ENCODE measurements around the gene EFCAB10. TPM values are rescaled to one million over a fixed set of nuclear protein-coding genes. Genes with fewer than 3 reads are reported as not detected.

EFCAB10 gene
- total RNA-seq, 1 experiment from 2014 or later, result not detected

DNA sequence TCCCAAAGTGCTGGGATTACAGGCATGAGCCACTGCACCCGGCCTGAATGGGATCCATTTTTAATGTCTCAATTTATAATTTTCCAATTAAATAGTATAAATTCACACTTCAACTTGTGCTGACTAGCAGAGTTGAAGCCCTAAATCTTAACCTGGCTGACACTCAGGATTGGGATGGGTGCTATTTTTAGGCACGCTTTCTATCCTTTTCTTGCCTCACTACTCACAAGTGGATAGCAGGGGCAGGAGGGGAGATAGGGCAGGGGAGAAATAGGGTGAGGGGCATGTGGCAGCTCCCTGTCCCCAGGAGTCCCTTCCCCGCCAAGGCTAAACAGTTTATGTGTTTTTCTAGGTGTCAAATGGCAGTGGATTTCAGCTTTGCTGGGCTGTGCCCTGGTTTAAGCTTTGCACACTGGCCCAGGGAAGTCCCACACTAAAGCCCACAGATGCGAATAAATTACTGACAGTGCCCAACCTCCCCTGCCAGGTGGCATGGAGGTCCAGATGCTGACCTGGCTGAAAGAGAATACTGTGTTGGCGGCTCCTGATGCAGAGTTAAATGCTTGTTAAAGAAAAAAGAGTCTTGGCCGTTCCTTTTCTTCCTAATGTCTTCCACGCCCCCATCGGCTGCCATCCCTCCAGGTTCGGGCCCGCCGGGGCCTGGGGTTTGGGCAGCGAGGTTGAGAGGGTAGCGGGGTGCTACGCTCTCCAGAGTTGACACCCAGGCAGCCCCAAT lies 36.2 kb upstream of the EFCAB10 start:
- Mint-ChIP-seq H3K27me3 (ENCODE audit: insufficient read depth, unreplicated experiment) (no peaks in the 10 kb centered on the region), H3K27ac (ENCODE audit: unreplicated experiment) (no peak overlapping the region), H3K9me3 (ENCODE audit: unreplicated experiment) (no peaks in the 10 kb centered on the region), H3K4me1 (ENCODE audit: low read depth, unreplicated experiment) (no peaks in the 10 kb centered on the region), H3K4me3 (ENCODE audit: unreplicated experiment) (no peak overlapping the region), H3K36me3 (ENCODE audit: insufficient read depth, unreplicated experiment) (peaks cover 4% of the 10 kb centered on the region)
- Histone ChIP-seq H3K36me3 (ENCODE audit: control insufficient read depth, insufficient read depth, low read length) (no peaks in the 10 kb centered on the region), H3K4me1 (no peaks in the 10 kb centered on the region), H3K27me3 (replicated peaks; ENCODE audit: control insufficient read depth, insufficient read depth, low read length) (no peaks in the 10 kb centered on the region), H3K9me3 (no peaks in the 10 kb centered on the region), H3K4me3 (ENCODE audit: low read depth, low read length) (no peak overlapping the region)
- intact Hi-C loops (cut with micrococcal nuclease; ENCODE audit: unreplicated experiment), result no loop called here
- POLR2A ChIA-PET, result no interaction called here
- CTCF ChIA-PET, result no interaction called here
- peak in 1 of 2 experiments; percentile 17 for DNase-seq
- no TSS peak for BruUV-seq (replicated peaks)
- TF ChIP-seq, protein P1, sequence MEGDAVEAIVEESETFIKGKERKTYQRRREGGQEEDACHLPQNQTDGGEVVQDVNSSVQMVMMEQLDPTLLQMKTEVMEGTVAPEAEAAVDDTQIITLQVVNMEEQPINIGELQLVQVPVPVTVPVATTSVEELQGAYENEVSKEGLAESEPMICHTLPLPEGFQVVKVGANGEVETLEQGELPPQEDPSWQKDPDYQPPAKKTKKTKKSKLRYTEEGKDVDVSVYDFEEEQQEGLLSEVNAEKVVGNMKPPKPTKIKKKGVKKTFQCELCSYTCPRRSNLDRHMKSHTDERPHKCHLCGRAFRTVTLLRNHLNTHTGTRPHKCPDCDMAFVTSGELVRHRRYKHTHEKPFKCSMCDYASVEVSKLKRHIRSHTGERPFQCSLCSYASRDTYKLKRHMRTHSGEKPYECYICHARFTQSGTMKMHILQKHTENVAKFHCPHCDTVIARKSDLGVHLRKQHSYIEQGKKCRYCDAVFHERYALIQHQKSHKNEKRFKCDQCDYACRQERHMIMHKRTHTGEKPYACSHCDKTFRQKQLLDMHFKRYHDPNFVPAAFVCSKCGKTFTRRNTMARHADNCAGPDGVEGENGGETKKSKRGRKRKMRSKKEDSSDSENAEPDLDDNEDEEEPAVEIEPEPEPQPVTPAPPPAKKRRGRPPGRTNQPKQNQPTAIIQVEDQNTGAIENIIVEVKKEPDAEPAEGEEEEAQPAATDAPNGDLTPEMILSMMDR (IDR thresholded peaks at IDR 0.05; ENCODE audit: insufficient read depth in 1 of 2, low read depth in 1 of 2, low read length in 1 of 2, severe bottlenecking in 1 of 2, unreplicated experiment in 1 of 2), result no peak

DNA sequence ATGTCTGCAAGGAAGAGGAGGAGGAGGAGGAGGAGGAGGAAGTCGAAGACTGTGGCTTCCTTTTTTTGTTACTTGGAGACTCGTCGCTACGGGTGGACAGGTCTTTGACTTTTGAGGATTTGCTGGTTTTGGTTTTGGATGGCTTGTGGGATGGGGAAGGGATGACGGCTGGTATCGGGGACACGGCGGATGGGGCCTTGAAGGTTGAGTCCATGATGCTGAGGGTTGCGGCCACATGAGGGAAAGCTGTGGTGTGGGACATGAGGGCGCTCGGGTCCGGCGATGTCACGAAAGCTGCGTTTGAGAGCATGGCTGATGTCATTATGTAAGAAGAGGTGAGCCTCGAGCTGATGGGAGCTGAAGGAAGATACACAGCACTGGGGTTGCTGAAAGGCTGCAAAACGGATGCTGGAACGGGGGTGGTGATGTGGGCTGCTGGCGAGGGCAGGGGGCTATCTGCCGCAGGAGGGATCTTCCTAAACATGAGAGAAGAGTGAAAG lies 33.1 kb upstream of the EFCAB10 start:
- CTCF ChIA-PET, result no interaction called here
- Mint-ChIP-seq H3K36me3 (ENCODE audit: insufficient read depth, unreplicated experiment) (peaks cover 4% of the 10 kb centered on the region), H3K27ac (ENCODE audit: unreplicated experiment) (no peak overlapping the region), H3K27me3 (ENCODE audit: insufficient read depth, unreplicated experiment) (no peaks in the 10 kb centered on the region), H3K4me1 (ENCODE audit: low read depth, unreplicated experiment) (no peaks in the 10 kb centered on the region), H3K4me3 (ENCODE audit: unreplicated experiment) (no peak overlapping the region), H3K9me3 (ENCODE audit: unreplicated experiment) (no peaks in the 10 kb centered on the region)
- no peaks in the 10 kb centered on the region for H3K9me3 ChIP-seq
- peak in 1 of 2 experiments; percentile 16 for DNase-seq
- intact Hi-C loops (cut with micrococcal nuclease; ENCODE audit: unreplicated experiment), result no loop called here
- H3K4me1 ChIP-seq, result no peaks in the 10 kb centered on the region
- H3K27me3 ChIP-seq (replicated peaks; ENCODE audit: control insufficient read depth, insufficient read depth, low read length), result no peaks in the 10 kb centered on the region
- POLR2A ChIA-PET, result no interaction called here
- TF ChIP-seq, protein P1 (IDR thresholded peaks at IDR 0.05; ENCODE audit: insufficient read depth in 1 of 2, low read depth in 1 of 2, low read length in 1 of 2, severe bottlenecking in 1 of 2, unreplicated experiment in 1 of 2), result no peak
- H3K4me3 ChIP-seq (ENCODE audit: low read depth, low read length), result no peak overlapping the region
- no TSS peak for BruUV-seq (replicated peaks)
- H3K36me3 ChIP-seq (ENCODE audit: control insufficient read depth, insufficient read depth, low read length), result no peaks in the 10 kb centered on the region

DNA sequence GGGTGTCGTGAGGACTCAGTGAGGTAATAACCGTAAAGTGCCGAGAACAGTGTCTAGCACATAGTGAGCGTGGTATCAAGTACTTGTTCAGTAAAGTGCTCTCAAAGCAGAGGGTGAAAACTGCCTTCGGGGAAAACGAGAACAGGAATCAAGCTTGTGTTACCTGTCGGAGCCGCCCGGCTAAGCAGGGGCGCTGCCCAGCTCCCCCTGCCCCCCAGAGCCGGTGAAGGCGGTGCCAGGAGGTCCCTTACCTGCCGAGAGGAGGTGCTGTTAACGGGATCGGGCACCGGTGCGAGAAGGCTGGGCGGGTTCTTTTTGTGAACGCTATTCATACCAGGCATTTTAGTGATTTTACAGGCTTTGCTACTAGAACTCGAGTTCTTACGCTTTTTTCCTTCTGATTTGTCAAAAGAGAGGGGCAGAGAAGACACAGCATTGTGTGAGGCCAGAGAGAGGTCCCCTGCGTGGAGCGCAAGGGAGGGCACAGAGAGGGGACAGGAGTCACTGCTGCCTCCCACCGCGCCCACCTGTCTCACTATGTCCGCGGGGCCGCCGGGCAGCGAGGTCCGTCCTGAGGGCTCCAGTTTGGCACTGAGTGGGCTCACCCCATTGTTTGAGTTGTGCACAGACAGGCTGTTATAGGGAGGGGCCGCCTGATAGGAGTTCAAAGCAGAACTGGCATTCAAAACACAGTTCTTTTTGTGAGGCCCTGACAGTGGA lies 32.5 kb upstream of the EFCAB10 start:
- H3K9me3 ChIP-seq, result no peaks in the 10 kb centered on the region
- POLR2A ChIA-PET, result no interaction called here
- BruUV-seq (replicated peaks), result no TSS peak
- TF ChIP-seq, protein P1 (IDR thresholded peaks at IDR 0.05; ENCODE audit: insufficient read depth in 1 of 2, low read depth in 1 of 2, low read length in 1 of 2, severe bottlenecking in 1 of 2, unreplicated experiment in 1 of 2), result no peak
- H3K4me1 ChIP-seq, result no peaks in the 10 kb centered on the region
- H3K4me3 Mint-ChIP-seq (ENCODE audit: unreplicated experiment), result no peak overlapping the region
- peaks cover 4% of the 10 kb centered on the region for H3K36me3 Mint-ChIP-seq (ENCODE audit: insufficient read depth, unreplicated experiment)
- no peaks in the 10 kb centered on the region for H3K4me1 Mint-ChIP-seq (ENCODE audit: low read depth, unreplicated experiment)
- H3K27ac Mint-ChIP-seq (ENCODE audit: unreplicated experiment), result no peak overlapping the region
- peak in 1 of 2 experiments; percentile 18 for DNase-seq
- no peaks in the 10 kb centered on the region for H3K27me3 ChIP-seq (replicated peaks; ENCODE audit: control insufficient read depth, insufficient read depth, low read length)
- no peaks in the 10 kb centered on the region for H3K36me3 ChIP-seq (ENCODE audit: control insufficient read depth, insufficient read depth, low read length)
- H3K9me3 Mint-ChIP-seq (ENCODE audit: unreplicated experiment), result no peaks in the 10 kb centered on the region
- CTCF ChIA-PET, result no interaction called here
- intact Hi-C loops (cut with micrococcal nuclease; ENCODE audit: unreplicated experiment), result no loop called here
- no peaks in the 10 kb centered on the region for H3K27me3 Mint-ChIP-seq (ENCODE audit: insufficient read depth, unreplicated experiment)
- no peak overlapping the region for H3K4me3 ChIP-seq (ENCODE audit: low read depth, low read length)

Data from Caco-2 (cell line).